HG02840 (cell line): Measurements from ENCODE around the gene TRNAU1AP.
"Not testable (repeated sequence)": the region's sequence is repeated elsewhere in the genome, so short reads cannot be mapped to it uniquely, and the experiment has no call there.

ENCODE experiments used
- ATAC-seq: cut with Tn5 transposase; IDR thresholded peaks from one replicate; pipeline ENCODE4 v1.9.1; 2021; ENCODE audit warnings: mild to moderate bottlenecking, moderate library complexity, moderate number of reproducible peaks; ENCODE audit not compliant: unreplicated experiment, low FRiP score

TRNAU1AP gene

GRCh38 chr1:28520796-28521195 lies 32.1 kb upstream of the TRNAU1AP start:
- not testable (repeated sequence) for ATAC-seq

- no peak for ATAC-seq
Measured at GRCh38 chr1:28521502-28522164, 31.3 kb upstream of the TRNAU1AP start.

- ATAC-seq: not testable (repeated sequence)
Measured at GRCh38 chr1:28522537-28522936, 30.3 kb upstream of the TRNAU1AP start.

GRCh38 chr1:28525002-28525642 lies 27.8 kb upstream of the TRNAU1AP start:
- ATAC-seq: not testable (repeated sequence)

GRCh38 chr1:28526886-28527285 lies 26.0 kb upstream of the TRNAU1AP start:
- ATAC-seq: no peak

DNA sequence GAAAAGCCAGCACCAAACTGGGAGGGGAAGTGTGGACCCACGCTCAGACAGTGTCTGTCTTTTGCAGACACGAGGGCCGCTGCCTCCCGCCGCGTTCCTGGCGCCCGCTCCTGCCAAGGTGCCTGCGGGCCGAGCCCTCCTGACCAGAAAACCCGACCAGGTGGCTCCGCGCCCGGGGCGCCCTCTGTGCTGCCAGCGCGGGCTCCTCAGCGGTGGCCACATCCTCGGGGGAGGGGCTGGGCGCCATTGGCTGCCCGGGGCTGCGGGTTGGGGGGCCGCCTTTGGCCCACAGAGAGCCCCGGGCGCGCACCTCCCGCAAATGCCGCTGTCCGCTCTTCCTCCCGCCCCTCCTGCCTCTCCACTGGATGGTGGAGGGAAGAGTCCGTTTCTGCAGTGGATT lies 22.4 kb upstream of the TRNAU1AP start:
- ATAC-seq: no peak

DNA sequence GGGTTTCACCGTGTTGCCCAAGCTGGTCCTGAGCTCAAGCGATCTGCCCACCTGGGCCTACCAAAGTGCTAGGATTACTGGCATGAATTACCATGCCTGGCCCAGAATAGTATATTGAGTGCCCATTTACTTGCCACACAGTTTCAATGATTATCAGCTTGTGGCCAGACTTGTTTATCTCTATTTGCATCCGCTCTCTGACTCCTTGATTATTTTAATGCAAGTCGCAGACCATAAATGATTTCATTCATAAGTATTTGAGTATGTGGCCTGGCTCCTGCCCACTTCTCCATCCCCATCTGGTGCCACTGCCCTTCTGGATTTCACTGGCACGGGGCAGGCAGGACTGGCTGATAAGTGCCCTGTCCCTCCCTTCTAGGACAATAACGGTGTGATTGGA lies 18.2 kb upstream of the TRNAU1AP start:
- no peak for ATAC-seq

GRCh38 chr1:28535180-28535579 lies 17.7 kb upstream of the TRNAU1AP start:
- ATAC-seq: no peak

DNA sequence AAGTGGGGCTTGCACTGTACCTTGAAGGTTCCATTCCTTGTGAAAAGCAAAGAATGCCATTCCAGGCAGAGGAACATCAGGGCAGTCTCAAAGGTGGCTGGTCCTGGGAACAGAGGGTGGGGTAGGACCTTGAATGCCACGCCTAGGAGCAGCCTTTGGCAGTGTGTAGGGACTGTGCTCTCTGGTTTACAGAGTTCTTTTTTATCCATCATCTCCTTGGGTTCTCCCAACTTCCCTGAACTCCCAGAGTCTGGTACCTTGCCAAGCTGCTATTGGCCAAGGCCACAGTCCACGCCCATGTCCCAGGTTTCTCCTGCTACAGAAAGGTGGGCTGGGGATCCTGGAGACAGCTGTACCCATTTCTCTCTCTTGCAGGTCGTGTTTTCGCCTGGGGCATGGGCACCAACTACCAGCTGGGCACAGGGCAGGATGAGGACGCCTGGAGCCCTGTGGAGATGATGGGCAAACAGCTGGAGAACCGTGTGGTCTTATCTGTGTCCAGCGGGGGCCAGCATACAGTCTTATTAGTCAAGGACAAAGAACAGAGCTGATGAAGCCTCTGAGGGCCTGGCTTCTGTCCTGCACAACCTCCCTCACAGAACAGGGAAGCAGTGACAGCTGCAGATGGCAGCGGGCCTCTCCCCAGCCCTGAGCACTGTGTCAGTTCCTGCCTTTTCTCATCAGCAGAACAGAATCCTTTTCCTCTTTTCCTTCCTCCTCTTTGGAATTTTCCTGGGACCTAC lies 15.3 kb upstream of the TRNAU1AP start:
- ATAC-seq: no peak

GRCh38 chr1:28538286-28538685 lies 14.6 kb upstream of the TRNAU1AP start:
- ATAC-seq: no peak

GRCh38 chr1:28540651-28541050 lies 12.2 kb upstream of the TRNAU1AP start:
- no peak for ATAC-seq

GRCh38 chr1:28541414-28542015 lies 11.4 kb upstream of the TRNAU1AP start:
- not testable (repeated sequence) for ATAC-seq

DNA sequence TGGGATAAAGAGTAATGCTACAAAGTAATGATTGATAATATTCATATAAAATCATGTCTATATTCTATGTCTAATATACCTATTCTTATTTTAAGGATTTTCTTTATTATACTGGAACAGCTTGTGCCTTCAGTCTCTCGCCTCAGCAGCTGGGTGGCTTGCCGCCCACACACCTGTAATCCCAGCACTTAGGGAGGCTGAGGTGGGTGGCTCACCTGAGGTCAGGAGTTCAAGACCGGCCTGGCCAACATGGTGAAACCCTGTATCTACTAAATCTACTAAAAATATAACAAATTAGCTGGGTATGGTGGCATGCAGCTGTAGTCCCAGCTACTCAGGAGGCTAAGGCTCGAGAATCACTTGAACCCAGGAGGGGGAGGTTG lies 7.6 kb upstream of the TRNAU1AP start:
- no peak for ATAC-seq

GRCh38 chr1:28548318-28548717 lies 4.6 kb upstream of the TRNAU1AP start:
- no peak for ATAC-seq

DNA sequence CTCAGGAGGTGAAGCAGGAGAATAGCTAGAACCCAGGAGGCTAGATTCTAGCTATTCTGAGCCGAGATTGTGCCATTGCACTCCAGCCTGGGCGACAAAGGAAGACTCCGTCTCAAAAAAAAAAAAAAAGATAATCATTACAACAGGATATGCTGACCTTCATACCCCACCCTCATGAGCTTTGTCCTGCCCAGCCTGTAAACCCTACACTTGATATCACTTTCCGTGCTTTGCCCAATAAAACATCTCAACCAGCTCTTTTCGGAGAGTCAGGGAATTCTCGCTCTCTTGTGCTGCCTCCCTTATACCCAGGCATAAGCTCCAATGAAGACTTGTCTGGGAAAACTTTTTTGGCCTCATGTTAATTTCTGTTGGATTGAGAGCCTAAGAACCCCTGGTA lies 1.5 kb upstream of the TRNAU1AP start:
- no peak for ATAC-seq

GRCh38 chr1:28560886-28561285 lies 8.0 kb downstream of the TRNAU1AP start:
- ATAC-seq: no peak

- ATAC-seq: no peak
Measured at GRCh38 chr1:28564310-28564709, 11.4 kb downstream of the TRNAU1AP start.

- no peak for ATAC-seq
Measured at GRCh38 chr1:28565040-28565439, 12.2 kb downstream of the TRNAU1AP start.

DNA sequence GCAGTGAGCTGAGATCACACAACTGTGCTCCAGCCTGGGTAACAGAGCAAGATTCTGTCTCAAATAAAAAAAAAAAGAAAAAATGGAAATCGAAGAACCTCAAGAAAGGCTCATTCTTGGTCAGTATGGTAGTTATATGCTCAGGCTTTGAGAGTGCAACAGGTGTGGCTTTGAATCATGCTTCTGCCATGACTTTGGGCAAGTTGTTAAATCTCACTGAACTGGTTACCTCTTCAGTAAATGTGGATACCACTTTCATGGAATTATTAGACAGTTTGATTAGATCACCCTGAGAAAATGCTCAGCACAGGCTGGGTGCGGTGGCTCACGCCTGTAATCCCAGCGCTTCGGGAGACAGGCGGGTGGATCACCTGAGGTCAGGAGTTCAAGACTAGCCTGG lies 12.8 kb downstream of the TRNAU1AP start:
- ATAC-seq: no peak

DNA sequence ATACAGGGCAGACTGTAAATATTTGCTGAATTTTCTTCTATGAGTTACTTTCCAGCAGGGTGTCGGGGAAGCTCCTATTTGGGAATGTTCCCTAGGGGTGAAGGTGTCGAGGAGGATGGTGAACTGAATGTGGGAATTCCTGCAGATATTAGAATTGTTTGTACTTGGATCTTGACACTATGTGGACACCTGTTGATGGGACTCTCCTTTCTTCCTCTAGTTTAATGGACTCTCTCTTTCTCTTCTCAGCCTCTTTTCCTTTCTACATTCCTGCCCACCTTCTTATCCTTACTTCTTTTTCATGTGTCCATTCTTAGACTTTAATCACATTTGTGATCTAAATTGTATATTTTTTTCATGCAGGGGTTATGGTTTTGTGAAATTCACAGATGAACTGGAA lies 14.0 kb downstream of the TRNAU1AP start:
- ATAC-seq: no peak

DNA sequence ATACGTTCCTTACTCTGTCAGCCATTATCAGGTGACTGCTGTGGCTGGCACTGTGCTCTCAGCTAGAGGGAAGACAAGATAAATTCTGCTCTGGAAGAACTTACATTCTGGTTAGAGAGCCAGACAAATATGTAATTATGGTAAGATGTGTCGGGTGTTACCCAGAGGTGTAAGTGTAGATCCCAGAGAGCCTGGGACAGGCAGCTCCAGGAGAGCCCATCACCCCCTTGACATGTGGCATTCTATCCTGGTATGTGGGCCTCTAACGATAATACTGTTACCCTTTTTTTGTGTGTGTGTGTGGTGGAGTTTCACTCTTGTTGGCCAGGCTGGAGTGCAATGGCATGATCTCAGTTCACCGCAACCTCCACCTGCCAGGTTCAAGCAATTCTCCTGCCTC lies 19.0 kb downstream of the TRNAU1AP start:
- ATAC-seq: no peak
